Neural cell (in vitro differentiated cells): ENCODE data around the gene KRTAP10-7. TPM values are rescaled to one million over a fixed set of nuclear protein-coding genes. Genes with fewer than 3 reads are reported as not detected.

ENCODE experiments used
- H2AFZ ChIP-seq: fragments of 200-600, 300-800 bp; sonication (generic), shearing (Covaris generic); 2 replicates; pipeline ENCODE4 v1.6.0; 2014; ENCODE audit warnings: low read depth, mild to moderate bottlenecking, antibody characterized with exemption, low read length, moderate library complexity
- H3F3A ChIP-seq: fragments of 200-600 bp; shearing (Covaris generic); 2 replicates; pipeline ENCODE4 v1.6.1; 2016; ENCODE audit warnings: mild to moderate bottlenecking, moderate library complexity, mixed read lengths, antibody characterized with exemption, low read length; ENCODE audit not compliant: insufficient read depth, poor library complexity, severe bottlenecking
- H3K27ac ChIP-seq: fragments of 200-600, 300-800 bp; sonication (generic), shearing (Covaris generic); 2 replicates; pipeline ENCODE4 v1.5.1; 2014; ENCODE audit warnings: mild to moderate bottlenecking, low read length, moderate library complexity
- H3K27me3 ChIP-seq: fragments of 300-800, 200-600 bp; sonication (generic), shearing (Covaris generic); 2 replicates; pipeline ENCODE4 v1.6.0; 2014; ENCODE audit warnings: mild to moderate bottlenecking, low read depth, low read length, moderate library complexity; ENCODE audit not compliant: insufficient read depth
- H3K36me3 ChIP-seq: fragments of 300-800, 200-600 bp; sonication (generic), shearing (Covaris generic); 2 replicates; pipeline ENCODE4 v1.5.1; 2014; ENCODE audit warnings: mild to moderate bottlenecking, antibody characterized with exemption, low read length, moderate library complexity; ENCODE audit not compliant: insufficient read depth
- H3K4me2 ChIP-seq: fragments of 300-800, 200-600 bp; sonication (generic), shearing (Covaris generic); 2 replicates; pipeline ENCODE4 v1.6.0; 2014; ENCODE audit warnings: mild to moderate bottlenecking, low read length
- H3K4me3 ChIP-seq: fragments of 300-800, 200-600 bp; sonication (generic), shearing (Covaris generic); 2 replicates; pipeline ENCODE4 v1.5.1; 2014; ENCODE audit warnings: mild to moderate bottlenecking, low read length, moderate library complexity
- H3K79me2 ChIP-seq: fragments of 200-600 bp; shearing (Covaris generic); replicated peaks from 2 replicates; pipeline ENCODE4 v1.6.0; 2014; ENCODE audit warnings: mild to moderate bottlenecking, low read length, moderate library complexity; ENCODE audit not compliant: insufficient read depth
- H3K9ac ChIP-seq: fragments of 300-800, 200-600 bp; sonication (generic), shearing (Covaris generic); 2 replicates; pipeline ENCODE4 v1.6.1; 2016; ENCODE audit warnings: mild to moderate bottlenecking, low read length, mixed read lengths
- H3K9me2 ChIP-seq: fragments of 200-600 bp; shearing (Covaris generic); 2 replicates; pipeline ENCODE4 v1.6.1; 2016; ENCODE audit warnings: mild to moderate bottlenecking, low read length, mixed read lengths; ENCODE audit not compliant: insufficient read depth
- H3K9me3 ChIP-seq: fragments of 200-600, 300-800 bp; sonication (generic), shearing (Covaris generic); 2 replicates; pipeline ENCODE4 v1.6.1; 2016; ENCODE audit warnings: mild to moderate bottlenecking, mixed run types, low read length, moderate library complexity, mixed read lengths
- H4K20me1 ChIP-seq: fragments of 200-600 bp; shearing (Covaris generic); 2 replicates; pipeline ENCODE4 v1.6.1; 2016; ENCODE audit warnings: mild to moderate bottlenecking, mixed run types; ENCODE audit not compliant: insufficient read depth
- CTCF ChIP-seq: fragments of 450-650 bp; IDR thresholded peaks from 2 replicates; pipeline ENCODE4 v1.5.1; 2014; ENCODE audit warnings: antibody characterized with exemption, mild to moderate bottlenecking, moderate library complexity; ENCODE audit not compliant: poor library complexity, severe bottlenecking
- EP300 ChIP-seq: fragments of 450-650 bp; conservative IDR thresholded peaks from 2 replicates; pipeline ENCODE4 v1.6.1; 2014; ENCODE audit warnings: antibody characterized with exemption, mild to moderate bottlenecking, moderate library complexity; ENCODE audit not compliant: poor library complexity, severe bottlenecking
- EZH2 ChIP-seq: fragments of 200-600, 300-800 bp; shearing (Covaris generic), sonication (generic); IDR thresholded peaks from 2 replicates; pipeline ENCODE4 v1.6.1; 2014; ENCODE audit warnings: antibody characterized with exemption, low read length, borderline replicate concordance, mild to moderate bottlenecking; ENCODE audit not compliant: insufficient read depth, poor library complexity, severe bottlenecking
- MXI1 ChIP-seq: fragments of 450-650 bp; conservative IDR thresholded peaks from 2 replicates; pipeline ENCODE4 v1.6.1; 2014; ENCODE audit warnings: antibody characterized with exemption, mild to moderate bottlenecking; ENCODE audit not compliant: poor library complexity, severe bottlenecking
- POLR2AphosphoS5 ChIP-seq: IDR thresholded peaks from 2 replicates; pipeline ENCODE4 v1.6.1; 2012
- RAD21 ChIP-seq: fragments of 450-650 bp; conservative IDR thresholded peaks from 2 replicates; pipeline ENCODE4 v1.6.1; 2014; ENCODE audit warnings: antibody characterized with exemption, mild to moderate bottlenecking, moderate library complexity
- REST ChIP-seq: IDR thresholded peaks from 2 replicates; pipeline ENCODE4 v1.6.1; 2012; ENCODE audit warnings: borderline replicate concordance
- SMC3 ChIP-seq: fragments of 450-650 bp; conservative IDR thresholded peaks from 2 replicates; pipeline ENCODE4 v1.6.1; 2014; ENCODE audit warnings: antibody characterized with exemption, mild to moderate bottlenecking, moderate library complexity; ENCODE audit not compliant: poor library complexity
- TAF1 ChIP-seq: IDR thresholded peaks from 2 replicates; pipeline ENCODE4 v1.6.1; 2012; ENCODE audit warnings: low read depth
- polyA plus RNA-seq: library from polyadenylated mRNA; depleted of rRNA; stranded (reverse); fragments of >200 nt; gene quantifications from 2 replicates; pipeline ENCODE4 v1.2.3, GENCODE V29; 2014

Gene KRTAP10-7
- polyA plus RNA-seq, 1 donor from 2014 or later = not detected

GRCh38 chr21:44564099-44564498, 36.3 kb upstream of the KRTAP10-7 start:
- Histone ChIP-seq H3K79me2 (no peaks in the 10 kb centered on the region), H3K27ac (no peak overlapping the region), H3K4me2 (no peak overlapping the region), H3F3A (no peaks in the 10 kb centered on the region), H3K27me3 (no peaks in the 10 kb centered on the region), H4K20me1 (no peaks in the 10 kb centered on the region), H2AFZ (no peak overlapping the region), H3K4me3 (no peak overlapping the region), H3K9me3 (no peaks in the 10 kb centered on the region), H3K9me2 (no peaks in the 10 kb centered on the region), H3K9ac (no peak overlapping the region), H3K36me3 (no peaks in the 10 kb centered on the region)
- TF ChIP-seq MXI1 (no peak), REST (no peak), POLR2AphosphoS5 (no peak), RAD21 (no peak), EP300 (no peak), CTCF (no peak), SMC3 (no peak), EZH2 (no peak), TAF1 (no peak)

GRCh38 chr21:44564886-44565598, 35.4 kb upstream of the KRTAP10-7 start:
- Histone ChIP-seq H3K9ac (no peak overlapping the region), H3K27me3 (no peaks in the 10 kb centered on the region), H3K27ac (no peak overlapping the region), H3K9me3 (no peaks in the 10 kb centered on the region), H2AFZ (no peak overlapping the region), H3K36me3 (no peaks in the 10 kb centered on the region), H3F3A (no peaks in the 10 kb centered on the region), H3K4me3 (no peak overlapping the region), H3K4me2 (no peak overlapping the region), H4K20me1 (no peaks in the 10 kb centered on the region), H3K9me2 (no peaks in the 10 kb centered on the region), H3K79me2 (no peaks in the 10 kb centered on the region)
- no peak for TF ChIP-seq EP300
- TF ChIP-seq MXI1 = no peak
- no peak for TF ChIP-seq RAD21
- TF ChIP-seq TAF1 = no peak
- no peak for TF ChIP-seq REST
